Posterior vena cava (tissue), 2 donors: Measurements from ENCODE around the gene FHL2. TPM values are rescaled to one million over a fixed set of nuclear protein-coding genes. Genes with fewer than 3 reads are reported as not detected.

Experiments
- DNase-seq: peaks from one replicate; pipeline ENCODE4 v3.0.0-alpha.2; 2020; ENCODE audit warnings: low spot score
- intact Hi-C, 2 donors: fragments of 100-400 bp; cut with DNase I; formaldehyde crosslinking; loops; one replicate each; pipeline versions ENCODE4 v1.14.1 to v1.14.2; 2022 to 2023
- total RNA-seq, 2 donors: library from RNA; stranded (reverse); fragmentation: NEBNext Ultra II Directional; extraction: Animal tissue kit (Norgen Biotek cat#: 25700); gene quantifications; one replicate each; pipeline ENCODE4 v1.2.1, GENCODE V29; 2021
- donor health status: DM: yes; HTN: yes; CAD: no.
- donor health status: DM: yes; HTN: yes; CAD: no.

Gene FHL2
- total RNA-seq, 2 donors from 2014 or later, result 119 to 126 TPM

DNA sequence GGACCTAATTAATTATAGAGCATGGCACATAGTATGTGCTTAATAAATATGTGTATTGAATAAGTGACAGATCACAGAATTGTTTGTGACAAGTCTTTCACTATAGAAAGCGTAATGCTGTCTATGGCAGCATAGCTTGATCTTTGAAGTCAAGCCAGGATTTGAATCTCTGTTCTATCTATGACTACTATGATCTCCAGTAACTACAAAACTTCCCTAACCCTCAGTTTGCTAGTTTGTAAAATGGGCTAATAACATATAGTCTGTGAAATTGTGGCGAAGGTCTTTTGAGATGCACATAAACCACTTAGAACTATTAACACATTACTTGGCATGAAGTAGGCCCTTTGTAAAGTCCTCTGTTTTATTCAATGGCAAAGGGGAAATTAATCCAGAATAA lies 4.0 kb upstream of the FHL2 start:
- no peak for DNase-seq
- intact Hi-C loops, result no loop called here

DNA sequence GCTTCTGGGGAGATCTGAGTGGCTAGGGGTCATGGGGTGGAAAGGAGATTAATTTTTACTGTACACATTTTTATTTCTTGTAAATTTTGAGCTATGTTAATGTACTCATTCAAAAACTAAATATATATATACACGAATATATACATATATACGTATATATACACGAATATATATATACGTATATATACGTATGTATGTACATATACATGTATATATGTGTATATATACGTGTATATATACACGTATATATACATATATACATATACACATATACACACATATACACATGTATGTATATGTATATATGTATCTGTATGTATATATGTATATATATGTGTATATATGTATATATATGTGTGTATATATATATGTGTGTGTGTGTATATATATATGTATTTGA lies 3.0 kb upstream of the FHL2 start:
- intact Hi-C loops, result no loop called here
- no peak for DNase-seq

DNA sequence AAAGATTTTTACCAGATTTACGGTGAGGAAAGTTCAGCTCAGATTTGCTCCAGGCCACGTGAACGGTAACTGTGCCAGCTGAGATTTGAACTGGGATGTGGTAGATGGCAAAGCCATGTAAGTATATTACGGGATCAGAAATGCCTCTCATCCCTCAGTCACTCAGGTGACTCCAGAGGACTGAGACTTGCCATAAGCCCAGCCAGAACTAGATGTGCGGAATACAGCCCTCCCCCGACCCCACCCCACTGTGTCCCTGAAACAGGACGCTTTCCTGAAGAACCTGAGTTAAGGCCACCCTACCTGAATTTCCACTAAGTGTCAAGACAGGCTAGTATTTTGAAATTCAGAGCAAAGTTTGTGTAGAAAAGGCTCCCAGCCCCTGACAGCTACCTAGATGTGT lies 1.3 kb upstream of the FHL2 start:
- intact Hi-C loops, result no loop called here
- no peak for DNase-seq

DNA sequence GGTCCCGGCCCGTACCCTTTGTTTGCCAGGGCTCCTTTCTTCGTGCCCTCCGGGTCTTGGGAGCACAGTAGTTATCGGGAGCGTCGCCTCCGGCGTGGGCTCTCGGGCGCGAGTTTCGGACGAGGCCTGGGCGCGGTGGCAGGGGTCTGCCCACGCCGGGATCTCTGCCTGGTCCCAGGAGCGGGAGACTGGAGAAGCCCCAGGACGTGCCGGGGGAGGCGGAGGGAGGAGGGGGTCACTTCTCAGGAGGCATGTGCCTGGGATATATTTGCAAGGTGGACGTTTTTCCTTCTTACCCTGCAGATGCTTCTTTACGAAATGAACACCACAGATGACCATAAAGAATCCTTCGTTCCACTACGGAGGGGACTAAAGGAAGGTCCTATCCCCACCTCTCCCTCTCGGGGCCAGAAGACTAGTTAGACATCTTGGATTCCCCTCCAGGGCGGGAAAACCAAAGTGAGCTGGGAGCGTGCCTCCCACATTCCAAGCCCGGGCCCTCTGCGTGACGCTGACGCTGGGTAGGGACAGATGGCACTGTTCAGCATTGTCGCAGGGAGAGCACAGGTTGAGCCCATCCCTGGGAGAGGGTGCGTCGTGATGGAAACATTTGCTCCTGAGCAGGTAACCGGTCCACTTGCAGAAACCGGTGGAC lies 483 bp upstream of the FHL2 start:
- DNase-seq, result no peak
- intact Hi-C loops, result no loop called here

DNA sequence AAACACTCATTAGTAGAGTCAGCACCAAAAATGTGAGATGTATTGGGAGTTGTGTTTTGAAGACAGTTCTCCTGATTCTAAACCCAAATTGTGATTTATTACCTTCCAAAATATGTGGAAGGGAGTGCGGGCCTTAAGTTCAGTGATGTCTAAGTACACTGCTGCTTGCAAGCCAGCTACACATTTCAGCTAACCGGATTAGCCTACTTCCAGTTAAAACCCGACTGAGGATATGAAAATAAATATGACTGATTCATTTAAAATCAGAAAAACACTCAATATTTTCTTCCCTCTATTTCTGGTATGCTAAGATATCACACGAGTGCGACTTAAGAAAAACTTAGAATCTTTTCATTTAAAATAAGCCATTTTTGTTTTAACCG lies 907 bp downstream of the FHL2 start:
- intact Hi-C loops, result no loop called here
- DNase-seq, result no peak

- DNase-seq, result no peak
These were observed 1.7 kb downstream of the FHL2 start for GRCh38 chr2:105397025-105397722.

DNA sequence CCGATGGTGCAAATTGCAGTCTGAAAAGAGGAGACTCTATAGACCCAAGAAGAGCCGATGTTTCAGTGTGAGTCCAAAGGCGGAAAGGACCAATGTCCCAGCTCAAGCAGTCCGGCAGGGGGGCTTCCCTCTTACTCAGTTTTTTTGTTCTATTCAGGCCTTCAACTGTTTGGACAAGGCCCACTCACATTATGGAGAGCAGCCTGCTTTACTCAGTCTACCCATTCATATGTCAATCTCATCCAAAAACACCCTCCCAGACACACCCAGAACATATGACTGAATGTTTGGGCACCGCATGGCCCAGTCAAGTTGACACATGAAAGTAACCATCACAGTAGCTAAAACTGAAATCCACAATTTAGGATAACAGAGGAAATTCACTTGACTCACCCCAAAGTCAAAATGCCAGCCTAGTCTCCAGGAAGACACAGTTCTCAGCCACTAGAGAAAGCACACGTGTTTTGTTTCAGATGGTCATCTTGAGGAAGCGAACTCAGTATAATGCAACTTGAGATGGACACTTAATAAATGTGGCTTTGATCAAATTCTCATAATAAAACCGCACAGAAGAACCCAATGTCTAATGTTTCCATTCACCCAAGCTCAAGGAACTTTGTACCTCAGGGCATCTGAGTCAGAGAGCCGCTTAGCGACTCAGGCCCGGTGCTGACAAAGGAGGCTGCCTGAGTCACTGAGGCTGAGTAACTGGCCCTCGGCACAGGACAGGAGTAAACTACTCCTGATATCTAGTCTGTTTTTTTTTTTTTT lies 2.4 kb downstream of the FHL2 start:
- DNase-seq, result peak; percentile 92
- intact Hi-C loops, result no loop called here

More at GRCh38 chr2:105397025-105397722, 1.7 kb downstream of the FHL2 start:
- intact Hi-C loops, result no loop called here

DNA sequence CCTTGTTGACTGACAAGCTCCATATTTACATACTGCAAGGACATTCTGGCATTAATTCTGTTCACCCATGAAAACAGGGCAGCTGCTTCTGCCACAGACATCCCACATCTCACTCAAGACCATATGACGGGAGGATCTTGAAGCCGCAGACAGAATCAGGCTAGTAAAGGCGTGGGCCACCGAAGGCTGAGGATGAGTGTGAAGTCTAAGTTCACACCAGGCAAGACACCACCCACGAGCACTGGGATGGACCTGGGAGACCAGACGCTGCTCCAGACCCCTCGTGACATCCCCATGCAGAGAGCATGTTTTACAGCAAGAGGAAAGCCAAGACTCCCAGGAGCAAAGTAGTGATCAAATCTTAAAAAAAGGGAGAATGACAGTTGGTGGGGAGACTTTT lies 3.2 kb downstream of the FHL2 start:
- intact Hi-C loops, result no loop called here

DNA sequence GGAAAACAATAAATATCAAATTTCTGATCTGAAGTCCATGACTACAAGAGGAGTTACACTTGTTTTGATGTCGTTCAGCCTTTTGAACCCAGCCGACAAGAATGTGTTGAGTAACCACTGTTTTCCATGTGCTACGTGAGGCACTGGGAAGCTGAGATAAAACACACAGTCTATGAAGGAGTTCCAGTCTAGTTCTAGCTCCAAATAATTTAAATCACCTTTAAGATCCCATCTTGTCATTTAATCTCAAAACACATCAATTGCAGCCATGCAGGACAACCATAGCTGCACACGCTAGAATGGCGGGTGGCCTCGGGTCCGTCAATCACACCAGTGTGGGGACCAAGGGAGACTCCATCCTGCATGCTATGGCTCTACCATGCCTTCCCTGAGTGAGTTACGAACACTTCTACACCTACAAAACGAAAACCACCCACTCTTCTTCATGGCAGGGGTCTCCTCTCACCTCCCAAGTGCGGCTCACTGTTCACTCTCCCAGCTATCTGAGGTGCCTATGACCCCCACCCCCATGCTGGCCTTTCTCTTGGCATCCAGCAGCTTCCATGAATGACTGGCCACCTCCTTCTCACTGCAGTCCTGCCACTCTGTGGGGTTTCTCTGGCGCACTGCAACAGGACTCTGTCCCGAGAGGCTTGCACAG lies 3.8 kb downstream of the FHL2 start:
- DNase-seq, result peak; percentile 76
- intact Hi-C loops, result no loop called here

More for the DNA sequence above, 3.2 kb downstream of the FHL2 start:
- DNase-seq, result peak; percentile 75

DNA sequence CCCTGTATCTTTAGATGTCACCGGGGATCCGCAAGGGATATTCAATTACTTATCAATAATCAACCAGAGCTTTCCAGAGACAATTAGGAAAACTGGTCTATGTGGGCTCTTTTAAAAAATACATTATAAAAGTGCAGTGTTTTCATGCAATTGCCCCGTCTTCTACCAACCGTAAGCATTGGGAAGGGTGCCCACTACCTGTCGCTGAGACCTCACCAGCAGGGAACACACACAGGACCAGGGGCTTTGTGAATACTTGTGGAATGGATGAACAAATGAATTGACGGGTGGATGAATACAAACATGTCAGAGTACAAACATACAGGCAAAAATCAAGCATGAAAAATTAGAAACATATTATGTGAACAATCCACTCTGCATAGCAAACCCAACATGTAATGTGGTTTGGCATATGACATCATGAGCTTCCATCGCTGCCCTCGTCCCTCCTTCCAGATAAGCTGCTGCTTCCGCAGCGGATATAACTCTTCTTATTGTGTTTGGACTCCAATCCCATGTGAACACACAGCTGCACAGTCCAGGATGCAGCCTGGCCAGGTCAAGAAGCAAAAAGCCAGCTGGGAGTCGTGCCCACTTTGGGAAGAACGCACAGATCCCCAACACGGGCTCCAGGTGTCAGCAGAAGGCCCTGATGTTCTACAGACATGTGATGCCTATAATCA lies 5.3 kb downstream of the FHL2 start:
- peak; percentile 85 for DNase-seq

GRCh38 chr2:105391763-105392662 lies 6.8 kb downstream of the FHL2 start:
- intact Hi-C loops, result no loop called here
- DNase-seq, result peak; percentile 18

More for the DNA sequence above, 5.3 kb downstream of the FHL2 start:
- intact Hi-C loops, result no loop called here

- intact Hi-C loops, result no loop called here
These were observed 7.7 kb downstream of the FHL2 start for GRCh38 chr2:105391058-105391627.

DNA sequence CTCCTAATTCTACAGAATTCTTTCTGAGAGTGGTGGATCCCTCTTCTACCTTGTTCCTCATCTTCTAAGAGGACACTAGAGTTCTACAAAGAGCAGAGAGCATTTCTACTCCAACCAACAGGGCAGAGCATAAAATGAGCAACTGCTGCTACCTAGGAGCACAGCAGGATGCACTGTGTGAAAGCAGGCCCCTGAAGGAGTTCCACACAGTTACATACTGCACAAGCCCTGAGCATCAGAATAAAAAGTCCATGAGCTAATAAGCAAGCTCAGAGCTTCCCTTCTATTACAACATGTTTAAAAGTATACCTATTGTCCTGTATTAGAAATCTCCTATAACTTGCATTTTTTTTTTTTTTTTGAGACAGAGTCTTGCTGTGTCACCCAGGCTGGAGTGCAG lies 8.4 kb downstream of the FHL2 start:
- intact Hi-C loops, result no loop called here
- DNase-seq, result peak; percentile 19

More at GRCh38 chr2:105391058-105391627, 7.7 kb downstream of the FHL2 start:
- DNase-seq, result peak; percentile 38

DNA sequence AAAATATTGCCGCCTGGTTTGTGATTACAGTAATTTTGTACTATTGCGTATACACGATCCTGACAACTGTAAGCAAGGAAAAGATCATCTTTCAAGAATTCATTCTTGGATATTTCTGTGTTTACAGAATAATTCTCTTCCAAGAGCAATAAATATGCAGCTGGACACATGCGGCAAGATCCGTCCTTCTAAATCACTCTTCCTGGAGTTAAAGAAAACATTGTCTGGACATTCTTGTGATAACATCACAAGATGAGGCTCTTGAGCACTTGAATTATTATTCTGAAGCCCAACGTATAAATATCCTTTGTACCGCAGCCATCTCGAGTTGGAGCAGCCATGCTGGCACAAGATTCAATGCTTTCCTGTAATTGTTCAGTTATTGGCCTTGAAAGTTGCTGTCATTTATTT lies 9.9 kb downstream of the FHL2 start:
- peak; percentile 58 for DNase-seq
- intact Hi-C loops, result no loop called here

DNA sequence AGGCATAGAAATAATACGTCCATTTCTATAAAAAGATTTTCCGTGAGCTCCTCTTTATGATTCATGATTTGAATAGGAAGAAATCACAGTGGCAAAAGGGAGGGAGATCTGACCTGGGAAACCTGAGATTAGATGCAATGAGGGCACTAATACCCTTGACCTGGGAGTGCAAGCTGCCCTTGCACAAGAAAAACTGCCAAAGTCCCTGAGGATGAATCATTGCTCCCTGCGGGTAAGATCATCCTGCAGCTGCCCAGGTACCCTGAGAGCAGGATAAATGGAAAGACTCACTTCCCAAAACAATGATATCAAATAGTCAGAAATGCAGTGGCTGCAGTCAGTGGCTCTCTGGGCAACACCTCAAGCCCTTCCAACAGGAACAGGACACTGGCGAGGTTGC lies 11.6 kb downstream of the FHL2 start:
- intact Hi-C loops, result no loop called here
- DNase-seq, result peak; percentile 24

GRCh38 chr2:105385731-105386540 lies 12.9 kb downstream of the FHL2 start:
- DNase-seq, result peak; percentile 37
- intact Hi-C loops, result no loop called here

GRCh38 chr2:105384861-105385260 lies 14.0 kb downstream of the FHL2 start:
- no peak for DNase-seq
- intact Hi-C loops, result no loop called here
